NCI-H82 treated with DMSO at 0.1 percent for 48 hours (cell line): ENCODE data around the gene ENTPD2.
"Not testable (repeated sequence)": the region's sequence is repeated elsewhere in the genome, so short reads cannot be mapped to it uniquely, and the experiment has no call there.

Experiments used
- DNase-seq: peaks from one replicate; lab custom pipeline; 2025; ENCODE audit not compliant: unreplicated experiment; lab: John Stamatoyannopoulos, UW

ENTPD2 gene

GRCh38 chr9:137004285-137004684 lies 49.6 kb downstream of the ENTPD2 start:
- DNase-seq: not testable (repeated sequence)

- DNase-seq: no peak
Observed at GRCh38 chr9:137002646-137003041, 51.2 kb downstream of the ENTPD2 start.

- DNase-seq: no peak
Observed at GRCh38 chr9:137001857-137002645, 51.8 kb downstream of the ENTPD2 start.

- no peak for DNase-seq
Observed at GRCh38 chr9:137000177-137000930, 53.5 kb downstream of the ENTPD2 start.
